ENCODE results near the gene SUGP1. TPM values are rescaled to one million over a fixed set of nuclear protein-coding genes. Genes with fewer than 3 reads are reported as not detected.

The SUGP1 gene
- total RNA-seq, 1 donor from 2014 or later, result 59.1 TPM

- FAIRE-seq (no peak), DNase-seq (ENCODE audit: low read depth) (no peak)
- Histone ChIP-seq H3K27me3 (ENCODE audit: insufficient read depth, low read length) (no peaks in the 10 kb centered on the region), H3K36me3 (ENCODE audit: insufficient read depth, low read length) (no peaks in the 10 kb centered on the region), H4K20me1 (ENCODE audit: insufficient read depth, low read length) (no peaks in the 10 kb centered on the region), H3K79me2 (ENCODE audit: insufficient read depth, low read length) (no peaks in the 10 kb centered on the region), H2AFZ (ENCODE audit: low read depth, low read length) (no peak overlapping the region), H3K9me3 (ENCODE audit: insufficient read depth, low read depth, low read length) (no peaks in the 10 kb centered on the region), H3K27ac (ENCODE audit: low read depth, low read length) (no peak overlapping the region), H3K4me3 (ENCODE audit: insufficient read depth, low read depth, low read length) (no peak overlapping the region), H3K4me1 (ENCODE audit: insufficient read depth, low read length) (no peaks in the 10 kb centered on the region), H3K4me2 (ENCODE audit: low read length) (no peak overlapping the region), H3K9ac (ENCODE audit: low read length) (no peak overlapping the region)
- Mint-ChIP-seq H3K36me3 (ENCODE audit: low read depth, unreplicated experiment) (peaks cover 13% of the 10 kb centered on the region), H3K9me3 (ENCODE audit: unreplicated experiment) (no peaks in the 10 kb centered on the region), H3K27ac (ENCODE audit: unreplicated experiment) (no peak overlapping the region), H3K4me3 (ENCODE audit: unreplicated experiment) (no peak overlapping the region), H3K27me3 (ENCODE audit: low read depth, unreplicated experiment) (peaks cover 21% of the 10 kb centered on the region), H3K4me1 (ENCODE audit: low read depth, unreplicated experiment) (no peaks in the 10 kb centered on the region)
- no peak for TF ChIP-seq CTCF (IDR thresholded peaks at IDR 0.05; ENCODE audit: insufficient read depth, low read depth, low read length)
- no peak for TF ChIP-seq EZH2 (IDR thresholded peaks at IDR 0.05; ENCODE audit: insufficient read depth, low read length)
Observed at GRCh38 chr19:19269952-19270694, 50.2 kb downstream of the SUGP1 start.

- no peaks in the 10 kb centered on the region for H3K4me1 ChIP-seq (ENCODE audit: insufficient read depth, low read length)
- TF ChIP-seq CTCF (IDR thresholded peaks at IDR 0.05; ENCODE audit: insufficient read depth, low read depth, low read length), result no peak
- no peak for TF ChIP-seq EZH2 (IDR thresholded peaks at IDR 0.05; ENCODE audit: insufficient read depth, low read length)
- no peak overlapping the region for H3K4me3 Mint-ChIP-seq (ENCODE audit: unreplicated experiment)
- H3K36me3 ChIP-seq (ENCODE audit: insufficient read depth, low read length), result no peaks in the 10 kb centered on the region
- no peaks in the 10 kb centered on the region for H3K9me3 Mint-ChIP-seq (ENCODE audit: unreplicated experiment)
- H3K79me2 ChIP-seq (ENCODE audit: insufficient read depth, low read length), result no peaks in the 10 kb centered on the region
- H3K27ac Mint-ChIP-seq (ENCODE audit: unreplicated experiment), result no peak overlapping the region
- H3K4me1 Mint-ChIP-seq (ENCODE audit: low read depth, unreplicated experiment), result no peaks in the 10 kb centered on the region
- H3K27me3 ChIP-seq (ENCODE audit: insufficient read depth, low read length), result no peaks in the 10 kb centered on the region
- peaks cover 30% of the 10 kb centered on the region for H3K27me3 Mint-ChIP-seq (ENCODE audit: low read depth, unreplicated experiment)
- H3K27ac ChIP-seq (ENCODE audit: low read depth, low read length), result no peak overlapping the region
- H3K36me3 Mint-ChIP-seq (ENCODE audit: low read depth, unreplicated experiment), result peaks cover 7% of the 10 kb centered on the region
- DNase-seq (ENCODE audit: low read depth), result no peak
- H3K9ac ChIP-seq (ENCODE audit: low read length), result no peak overlapping the region
- H2AFZ ChIP-seq (ENCODE audit: low read depth, low read length), result no peak overlapping the region
- no peak overlapping the region for H3K4me2 ChIP-seq (ENCODE audit: low read length)
- no peak for FAIRE-seq
- H4K20me1 ChIP-seq (ENCODE audit: insufficient read depth, low read length), result no peaks in the 10 kb centered on the region
- no peaks in the 10 kb centered on the region for H3K9me3 ChIP-seq (ENCODE audit: insufficient read depth, low read depth, low read length)
- H3K4me3 ChIP-seq (ENCODE audit: insufficient read depth, low read depth, low read length), result no peak overlapping the region
Observed at GRCh38 chr19:19268453-19269385, 51.6 kb downstream of the SUGP1 start.

Measured in astrocyte (in vitro differentiated cells and primary cell).